Measurements from ENCODE around the gene CRHBP. TPM values are rescaled to one million over a fixed set of nuclear protein-coding genes. Genes with fewer than 3 reads are reported as not detected.

Gene CRHBP
- total and polyA plus RNA-seq, 4 experiments from 2014 or later, result not detected

- Mint-ChIP-seq H3K36me3 (no peaks in the 10 kb centered on the region), H3K4me1 (no peaks in the 10 kb centered on the region), H3K4me3 (no peak overlapping the region), H3K27ac (no peak overlapping the region), H3K27me3 (peaks cover 13 to 15% of the 10 kb centered on the region in 2 donors), H3K9me3 (peaks cover 0 to 3% (median 0%) of the 10 kb centered on the region in 8 donors)
- POLR2A ChIA-PET (ENCODE audit: partially characterized antibody), result no interaction called here
- Histone ChIP-seq H3K9me3 (ENCODE audit: control insufficient read depth in 1 of 2, low read length in 2 of 2) (no peaks in the 10 kb centered on the region), H3K27me3 (ENCODE audit: insufficient read depth, low read length) (no peaks in the 10 kb centered on the region), H3K4me1 (ENCODE audit: insufficient read depth, low read length) (no peaks in the 10 kb centered on the region), H3K4me3 (ENCODE audit: low read length in 2 of 2) (no peak overlapping the region), H3K36me3 (ENCODE audit: insufficient read depth, low read length) (no peaks in the 10 kb centered on the region), H3K27ac (ENCODE audit: low read depth, low read length) (no peak overlapping the region)
- CTCF ChIA-PET (ENCODE audit: partially characterized antibody), result no interaction called here
- DNase-seq, result no peak
- intact Hi-C loops (cut with micrococcal nuclease), result no loop called here
Measured at GRCh38 chr5:77003246-77003645, 50.4 kb downstream of the CRHBP start.

GRCh38 chr5:77006124-77006523 lies 53.3 kb downstream of the CRHBP start:
- H3K4me3 Mint-ChIP-seq, result no peak overlapping the region

GRCh38 chr5:77008413-77008812 lies 55.6 kb downstream of the CRHBP start:
- no peak overlapping the region for H3K27ac Mint-ChIP-seq
- ChIA-PET POLR2A (ENCODE audit: partially characterized antibody) (no interaction called here), CTCF (ENCODE audit: partially characterized antibody) (no interaction called here)
- no peak overlapping the region for H3K4me3 ChIP-seq (ENCODE audit: low read length in 2 of 2)
- no peaks in the 10 kb centered on the region for H3K36me3 Mint-ChIP-seq
- intact Hi-C loops (cut with micrococcal nuclease), result no loop called here
- no peak overlapping the region for H3K27ac ChIP-seq (ENCODE audit: low read depth, low read length)
- peaks cover 0 to 2% (median 0%) of the 10 kb centered on the region in 8 donors for H3K9me3 Mint-ChIP-seq
- no peaks in the 10 kb centered on the region for H3K36me3 ChIP-seq (ENCODE audit: insufficient read depth, low read length)
- no peaks in the 10 kb centered on the region for H3K9me3 ChIP-seq (ENCODE audit: control insufficient read depth in 1 of 2, low read length in 2 of 2)
- no peaks in the 10 kb centered on the region for H3K27me3 ChIP-seq (ENCODE audit: insufficient read depth, low read length)
- H3K4me1 Mint-ChIP-seq, result peaks cover 0 to 1% (median 0%) of the 10 kb centered on the region in 4 donors
- DNase-seq, result no peak
- peaks cover 7 to 14% of the 10 kb centered on the region in 2 donors for H3K27me3 Mint-ChIP-seq
- H3K4me1 ChIP-seq (ENCODE audit: insufficient read depth, low read length), result no peaks in the 10 kb centered on the region
- H3K4me3 Mint-ChIP-seq, result no peak overlapping the region

More at GRCh38 chr5:77006124-77006523, 53.3 kb downstream of the CRHBP start:
- Histone ChIP-seq H3K4me3 (ENCODE audit: low read length in 2 of 2) (no peak overlapping the region), H3K27ac (ENCODE audit: low read depth, low read length) (no peak overlapping the region), H3K36me3 (ENCODE audit: insufficient read depth, low read length) (no peaks in the 10 kb centered on the region), H3K9me3 (ENCODE audit: control insufficient read depth in 1 of 2, low read length in 2 of 2) (no peaks in the 10 kb centered on the region), H3K27me3 (ENCODE audit: insufficient read depth, low read length) (no peaks in the 10 kb centered on the region), H3K4me1 (ENCODE audit: insufficient read depth, low read length) (no peaks in the 10 kb centered on the region)
- intact Hi-C loops (cut with micrococcal nuclease), result no loop called here
- ChIA-PET POLR2A (ENCODE audit: partially characterized antibody) (no interaction called here), CTCF (ENCODE audit: partially characterized antibody) (no interaction called here)
- Mint-ChIP-seq H3K4me1 (no peaks in the 10 kb centered on the region), H3K27me3 (peaks cover 12 to 14% of the 10 kb centered on the region in 2 donors), H3K9me3 (peaks cover 0 to 2% (median 0%) of the 10 kb centered on the region in 8 donors), H3K36me3 (no peaks in the 10 kb centered on the region), H3K27ac (no peak overlapping the region)
- DNase-seq, result no peak

- H3K9me3 Mint-ChIP-seq, result peaks cover 0 to 2% (median 0%) of the 10 kb centered on the region in 8 donors
- H3K36me3 ChIP-seq (ENCODE audit: insufficient read depth, low read length), result no peaks in the 10 kb centered on the region
- no peak overlapping the region for H3K27ac ChIP-seq (ENCODE audit: low read depth, low read length)
- no peaks in the 10 kb centered on the region for H3K9me3 ChIP-seq (ENCODE audit: control insufficient read depth in 1 of 2, low read length in 2 of 2)
- H3K4me3 ChIP-seq (ENCODE audit: low read length in 2 of 2), result no peak overlapping the region
- H3K27me3 ChIP-seq (ENCODE audit: insufficient read depth, low read length), result no peaks in the 10 kb centered on the region
- CTCF ChIA-PET (ENCODE audit: partially characterized antibody), result no interaction called here
- POLR2A ChIA-PET (ENCODE audit: partially characterized antibody), result no interaction called here
- intact Hi-C loops (cut with micrococcal nuclease), result loop anchor here (10.0 kb wide), 1 partner anchor 405 kb away; no protein-coding TSS in a partner anchor
- H3K4me1 Mint-ChIP-seq, result peaks cover 0 to 1% (median 0%) of the 10 kb centered on the region in 4 donors
- DNase-seq, result no peak
- H3K4me3 Mint-ChIP-seq, result no peak overlapping the region
- H3K4me1 ChIP-seq (ENCODE audit: insufficient read depth, low read length), result no peaks in the 10 kb centered on the region
- no peak overlapping the region for H3K27ac Mint-ChIP-seq
- peaks cover 4 to 14% of the 10 kb centered on the region in 2 donors for H3K27me3 Mint-ChIP-seq
- no peaks in the 10 kb centered on the region for H3K36me3 Mint-ChIP-seq
Measured at GRCh38 chr5:77010243-77010642, 57.4 kb downstream of the CRHBP start.

- DNase-seq, result no peak
- no peak overlapping the region for H3K27ac Mint-ChIP-seq
- H3K4me3 ChIP-seq (ENCODE audit: low read length in 2 of 2), result no peak overlapping the region
- peaks cover 0 to 2% (median 0%) of the 10 kb centered on the region in 8 donors for H3K9me3 Mint-ChIP-seq
- no peaks in the 10 kb centered on the region for H3K27me3 ChIP-seq (ENCODE audit: insufficient read depth, low read length)
- H3K36me3 Mint-ChIP-seq, result no peaks in the 10 kb centered on the region
- peaks cover 0 to 1% (median 0%) of the 10 kb centered on the region in 4 donors for H3K4me1 Mint-ChIP-seq
- intact Hi-C loops (cut with micrococcal nuclease), result loop anchor here (10.0 kb wide), 1 partner anchor 407 kb away; no protein-coding TSS in a partner anchor
- H3K4me1 ChIP-seq (ENCODE audit: insufficient read depth, low read length), result no peaks in the 10 kb centered on the region
- no peak overlapping the region for H3K27ac ChIP-seq (ENCODE audit: low read depth, low read length)
- no peak overlapping the region for H3K4me3 Mint-ChIP-seq
- H3K36me3 ChIP-seq (ENCODE audit: insufficient read depth, low read length), result no peaks in the 10 kb centered on the region
- ChIA-PET CTCF (ENCODE audit: partially characterized antibody) (no interaction called here), POLR2A (ENCODE audit: partially characterized antibody) (no interaction called here)
- no peaks in the 10 kb centered on the region for H3K9me3 ChIP-seq (ENCODE audit: control insufficient read depth in 1 of 2, low read length in 2 of 2)
- H3K27me3 Mint-ChIP-seq, result peaks cover 1 to 15% of the 10 kb centered on the region in 2 donors
Measured at GRCh38 chr5:77011498-77011897, 58.7 kb downstream of the CRHBP start.

GRCh38 chr5:77012601-77013000 lies 59.8 kb downstream of the CRHBP start:
- no peak overlapping the region for H3K27ac Mint-ChIP-seq
- peaks cover 0 to 1% (median 0%) of the 10 kb centered on the region in 4 donors for H3K4me1 Mint-ChIP-seq

GRCh38 chr5:77015938-77016569 lies 63.2 kb downstream of the CRHBP start:
- Histone ChIP-seq H3K36me3 (ENCODE audit: insufficient read depth, low read length) (no peaks in the 10 kb centered on the region), H3K4me3 (ENCODE audit: low read length in 2 of 2) (no peak overlapping the region), H3K4me1 (ENCODE audit: insufficient read depth, low read length) (no peaks in the 10 kb centered on the region), H3K27me3 (ENCODE audit: insufficient read depth, low read length) (no peaks in the 10 kb centered on the region), H3K27ac (ENCODE audit: low read depth, low read length) (no peak overlapping the region), H3K9me3 (ENCODE audit: control insufficient read depth in 1 of 2, low read length in 2 of 2) (no peaks in the 10 kb centered on the region)
- Mint-ChIP-seq H3K27me3 (peaks cover 8% of the 10 kb centered on the region in 2 donors), H3K4me3 (no peak overlapping the region), H3K9me3 (no peaks in the 10 kb centered on the region), H3K36me3 (no peaks in the 10 kb centered on the region), H3K4me1 (peaks cover 0 to 1% (median 0%) of the 10 kb centered on the region in 4 donors), H3K27ac (no peak overlapping the region)
- CTCF ChIA-PET (ENCODE audit: partially characterized antibody), result no interaction called here
- DNase-seq, result no peak
- POLR2A ChIA-PET (ENCODE audit: partially characterized antibody), result no interaction called here
- intact Hi-C loops (cut with micrococcal nuclease), result loop anchor here (10.0 kb wide), 1 partner anchor 411 kb away; no protein-coding TSS in a partner anchor

More at GRCh38 chr5:77012601-77013000, 59.8 kb downstream of the CRHBP start:
- intact Hi-C loops (cut with micrococcal nuclease), result loop anchor here (10.0 kb wide), 1 partner anchor 408 kb away; no protein-coding TSS in a partner anchor
- no peak for DNase-seq
- ChIA-PET CTCF (ENCODE audit: partially characterized antibody) (no interaction called here), POLR2A (ENCODE audit: partially characterized antibody) (no interaction called here)
- no peak overlapping the region for H3K27ac ChIP-seq (ENCODE audit: low read depth, low read length)
- no peaks in the 10 kb centered on the region for H3K4me1 ChIP-seq (ENCODE audit: insufficient read depth, low read length)
- no peaks in the 10 kb centered on the region for H3K36me3 ChIP-seq (ENCODE audit: insufficient read depth, low read length)
- no peak overlapping the region for H3K4me3 ChIP-seq (ENCODE audit: low read length in 2 of 2)
- H3K4me3 Mint-ChIP-seq, result no peak overlapping the region
- peaks cover 0 to 2% (median 0%) of the 10 kb centered on the region in 8 donors for H3K9me3 Mint-ChIP-seq
- no peaks in the 10 kb centered on the region for H3K27me3 ChIP-seq (ENCODE audit: insufficient read depth, low read length)
- H3K27me3 Mint-ChIP-seq, result peaks cover 1 to 15% of the 10 kb centered on the region in 2 donors
- no peaks in the 10 kb centered on the region for H3K9me3 ChIP-seq (ENCODE audit: control insufficient read depth in 1 of 2, low read length in 2 of 2)
- no peaks in the 10 kb centered on the region for H3K36me3 Mint-ChIP-seq

Measured in CD4-positive, alpha-beta memory T cell (primary cell).